Mesenchymal stem cell (in vitro differentiated cells and primary cell): ENCODE measurements around the gene PTRHD1.
A peak's percentile ranks its signal among the peaks of the same experiment; 100 is the strongest.
"Not testable (repeated sequence)": the region's sequence is repeated elsewhere in the genome, so short reads cannot be mapped to it uniquely, and the experiment has no call there.

Source experiments
- DNase-seq: peaks from one replicate; pipeline ENCODE4 v3.0.0-alpha.2; 2013
- H2AFZ ChIP-seq: one replicate; pipeline ENCODE4 v1.6.1; 2013; ENCODE audit warnings: low read depth, mild to moderate bottlenecking, control low read depth, inconsistent platforms, low read length, moderate library complexity
- H2AK5ac ChIP-seq: 2 replicates; pipeline ENCODE4 v1.6.1; 2013; ENCODE audit warnings: low read length, moderate library complexity, mild to moderate bottlenecking, inconsistent platforms; ENCODE audit not compliant: severe bottlenecking
- H2BK120ac ChIP-seq: one replicate; pipeline ENCODE4 v1.6.1; 2013; ENCODE audit warnings: low read depth, mild to moderate bottlenecking, inconsistent platforms, low read length, moderate library complexity
- H2BK12ac ChIP-seq, 2 experiments: one replicate each; pipeline ENCODE4 v1.6.1; 2013; ENCODE audit warnings: inconsistent platforms in 2 of 2, low read length in 2 of 2, mild to moderate bottlenecking in 2 of 2, moderate library complexity in 2 of 2, control low read depth in 1 of 2
- H2BK15ac ChIP-seq: one replicate; pipeline ENCODE4 v1.6.1; 2013; ENCODE audit warnings: mild to moderate bottlenecking, low read depth, inconsistent platforms; ENCODE audit not compliant: poor library complexity, severe bottlenecking
- H2BK5ac ChIP-seq: 2 replicates; pipeline ENCODE4 v1.6.1; 2013; ENCODE audit warnings: low read depth, mild to moderate bottlenecking, low read length, control low read depth, inconsistent platforms; ENCODE audit not compliant: poor library complexity, severe bottlenecking
- H3K14ac ChIP-seq, 2 experiments: one replicate each; pipeline ENCODE4 v1.6.1; 2013; ENCODE audit warnings: inconsistent platforms in 2 of 2, low read length in 2 of 2, control low read depth in 1 of 2, mild to moderate bottlenecking in 1 of 2, moderate library complexity in 1 of 2
- H3K18ac ChIP-seq, 2 experiments: one replicate each; pipeline ENCODE4 v1.6.1; 2013; ENCODE audit warnings: inconsistent platforms in 2 of 2, low read length in 2 of 2, control low read depth in 1 of 2, low read depth in 1 of 2, mild to moderate bottlenecking in 1 of 2
- H3K23ac ChIP-seq, 2 experiments: one replicate each; pipeline ENCODE4 v1.6.1; 2013; ENCODE audit warnings: inconsistent platforms in 2 of 2, low read length in 2 of 2, mild to moderate bottlenecking in 2 of 2, moderate library complexity in 2 of 2, control low read depth in 1 of 2
- H3K27ac ChIP-seq: 2 replicates; pipeline ENCODE4 v1.5.1; 2013; ENCODE audit warnings: mild to moderate bottlenecking, moderate library complexity, low read length, control low read depth, inconsistent platforms; ENCODE audit not compliant: poor library complexity, severe bottlenecking
- H3K27me3 ChIP-seq, 2 experiments: 2 replicates each; pipeline versions ENCODE4 v1.6.1 to v1.7.0; 2013; ENCODE audit warnings: low read length in 2 of 2, mild to moderate bottlenecking in 2 of 2, moderate library complexity in 2 of 2, control low read depth in 1 of 2, inconsistent platforms in 1 of 2; ENCODE audit not compliant: control insufficient read depth in 1 of 2, insufficient read depth in 1 of 2
- H3K36me3 ChIP-seq, 2 experiments: 2 replicates each; pipeline versions ENCODE4 v1.6.1 to v1.7.0; 2013; ENCODE audit warnings: low read length in 2 of 2, control low read depth in 1 of 2, inconsistent platforms in 1 of 2, low read depth in 1 of 2, mild to moderate bottlenecking in 1 of 2; ENCODE audit not compliant: insufficient read depth in 2 of 2, control insufficient read depth in 1 of 2
- H3K4ac ChIP-seq, 2 experiments: one replicate each; pipeline ENCODE4 v1.6.1; 2013; ENCODE audit warnings: inconsistent platforms in 2 of 2, low read length in 2 of 2, mild to moderate bottlenecking in 2 of 2, moderate library complexity in 2 of 2, control low read depth in 1 of 2, low read depth in 1 of 2
- H3K4me1 ChIP-seq: 2 replicates; pipeline ENCODE4 v1.6.1; 2013; ENCODE audit warnings: low read depth, low read length, control low read depth; ENCODE audit not compliant: control insufficient read depth, insufficient read depth
- H3K4me2 ChIP-seq: 2 replicates; pipeline ENCODE4 v1.6.1; 2013; ENCODE audit warnings: low read length, mild to moderate bottlenecking, inconsistent platforms; ENCODE audit not compliant: poor library complexity, severe bottlenecking
- H3K4me3 ChIP-seq, 2 experiments: 2 replicates each; pipeline versions ENCODE4 v1.5.1 to v1.7.0; 2013; ENCODE audit warnings: low read length in 2 of 2, mild to moderate bottlenecking in 2 of 2, control low read depth in 1 of 2, low read depth in 1 of 2; ENCODE audit not compliant: insufficient read depth in 1 of 2
- H3K79me1 ChIP-seq: replicated peaks from 2 replicates; pipeline ENCODE4 v1.6.1; 2013; ENCODE audit warnings: mild to moderate bottlenecking, control low read depth, low read length, inconsistent platforms; ENCODE audit not compliant: poor library complexity, severe bottlenecking
- H3K9ac ChIP-seq: 2 replicates; pipeline ENCODE4 v1.7.0; 2013; ENCODE audit warnings: mild to moderate bottlenecking, low read length, moderate library complexity
- H3K9me3 ChIP-seq: 2 replicates; pipeline ENCODE4 v1.7.0; 2013; ENCODE audit warnings: mild to moderate bottlenecking, low read length; ENCODE audit not compliant: control insufficient read depth
- H4K8ac ChIP-seq: one replicate; pipeline ENCODE4 v1.6.1; 2013; ENCODE audit warnings: inconsistent platforms, mild to moderate bottlenecking, low read length, moderate library complexity
- H4K91ac ChIP-seq: one replicate; pipeline ENCODE4 v1.6.1; 2013; ENCODE audit warnings: mild to moderate bottlenecking, low read length, inconsistent platforms
- WGBS: methylation state at CpG from one replicate; pipeline ENCODE4 v1.1.7; 2013; ENCODE audit warnings: mixed read lengths; 5-methylcytosine and 5-hydroxymethylcytosine counted together

Gene PTRHD1

DNA sequence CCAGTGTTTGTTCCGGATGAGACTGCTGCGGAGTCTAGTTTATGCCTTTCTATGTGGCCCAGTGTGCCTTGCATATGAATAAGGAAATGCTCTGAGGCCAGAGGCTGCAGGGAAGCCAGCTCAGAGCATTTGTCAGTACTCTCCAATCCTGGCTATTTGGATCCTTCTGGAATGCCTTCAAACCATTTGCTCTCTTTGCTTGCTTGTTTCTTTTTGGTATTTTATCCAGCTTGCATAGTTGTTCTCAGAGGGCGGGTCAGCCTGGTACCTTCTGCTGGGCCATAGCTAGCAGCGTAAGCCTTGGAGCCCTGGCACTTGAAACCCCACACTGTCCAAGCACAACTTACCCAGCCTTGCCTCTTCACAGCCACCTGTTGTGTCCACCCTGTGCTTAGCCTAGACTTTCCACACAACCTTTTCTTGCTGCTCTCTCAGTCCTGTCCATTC lies 20.5 kb upstream of the PTRHD1 start:
- H3K79me1 ChIP-seq = peaks cover 15% of the 10 kb centered on the region
- H2BK12ac ChIP-seq = no peak overlapping the region
- H3K9ac ChIP-seq = no peak overlapping the region
- no peak overlapping the region for H4K8ac ChIP-seq
- H3K27me3 ChIP-seq = no peaks in the 10 kb centered on the region
- H3K4ac ChIP-seq = no peak overlapping the region
- peaks cover 2 to 26% of the 10 kb centered on the region in 2 experiments for H3K36me3 ChIP-seq
- peaks cover 4% of the 10 kb centered on the region for H3K4me1 ChIP-seq
- no peak overlapping the region for H3K18ac ChIP-seq
- no peak for DNase-seq
- H2AK5ac ChIP-seq = no peak overlapping the region
- H3K4me3 ChIP-seq = no peak overlapping the region
- 97% methylated on average over 4 of the region's 4 CpGs for WGBS
- no peak overlapping the region for H2AFZ ChIP-seq
- H3K9me3 ChIP-seq = no peaks in the 10 kb centered on the region
- no peak overlapping the region for H4K91ac ChIP-seq
- H3K4me2 ChIP-seq = no peak overlapping the region
- no peak overlapping the region for H2BK15ac ChIP-seq
- no peak overlapping the region for H3K23ac ChIP-seq
- no peak overlapping the region for H3K14ac ChIP-seq
- H3K27ac ChIP-seq = no peak overlapping the region
- no peak overlapping the region for H2BK5ac ChIP-seq
- H2BK120ac ChIP-seq = no peak overlapping the region

DNA sequence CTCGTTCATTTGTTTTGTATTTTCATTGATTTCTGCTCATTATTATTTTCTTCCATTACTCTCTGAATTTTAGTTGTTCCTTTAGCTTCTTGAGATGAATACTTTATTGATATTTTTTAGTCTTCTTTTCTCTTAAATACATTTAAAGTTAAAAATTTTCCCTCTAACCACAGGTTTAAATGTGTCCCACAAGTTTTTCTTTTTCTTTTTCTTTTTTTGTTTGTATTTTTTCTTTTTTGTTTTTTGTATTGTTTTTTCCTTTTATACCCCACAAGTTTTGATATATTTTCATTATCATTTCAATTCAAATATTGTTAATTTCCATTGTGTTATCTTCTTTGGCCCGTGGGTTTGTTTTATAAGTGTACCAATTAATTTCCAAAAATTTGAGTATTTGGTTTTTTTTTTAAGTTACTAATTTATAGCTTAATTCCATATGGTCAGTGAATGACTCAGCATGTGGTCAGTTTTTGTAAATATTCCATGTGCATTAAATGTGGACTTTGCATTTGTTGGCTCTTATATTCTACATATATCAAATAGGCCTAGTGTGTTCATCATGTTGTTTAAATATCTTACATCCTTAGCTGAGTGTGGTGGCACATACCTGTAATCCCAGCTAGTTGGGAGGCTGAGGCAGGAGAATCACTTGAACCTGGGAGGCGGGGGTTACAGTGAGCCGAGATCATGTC lies 16.3 kb upstream of the PTRHD1 start:
- Histone ChIP-seq H3K4me2 (no peak overlapping the region), H3K9ac (peak overlapping the region; percentile 74), H2BK15ac (no peak overlapping the region), H2BK12ac (no peak overlapping the region), H3K27me3 (no peaks in the 10 kb centered on the region), H3K4ac (no peak overlapping the region), H3K4me1 (no peaks in the 10 kb centered on the region), H3K36me3 (peaks cover 0 to 11% of the 10 kb centered on the region in 2 experiments), H3K18ac (peak overlapping the region in 1 of 2 experiments; percentile 4), H2AFZ (no peak overlapping the region), H2BK5ac (no peak overlapping the region), H4K8ac (peak overlapping the region; percentile 75), H3K79me1 (peaks cover 7% of the 10 kb centered on the region), H3K9me3 (no peaks in the 10 kb centered on the region), H3K27ac (no peak overlapping the region), H3K23ac (no peak overlapping the region), H3K4me3 (no peak overlapping the region), H2AK5ac (no peak overlapping the region), H3K14ac (no peak overlapping the region), H4K91ac (no peak overlapping the region), H2BK120ac (no peak overlapping the region)
- peak; percentile 68 for DNase-seq
- WGBS = no CpG with 5 or more reads among the region's 4 CpGs

DNA sequence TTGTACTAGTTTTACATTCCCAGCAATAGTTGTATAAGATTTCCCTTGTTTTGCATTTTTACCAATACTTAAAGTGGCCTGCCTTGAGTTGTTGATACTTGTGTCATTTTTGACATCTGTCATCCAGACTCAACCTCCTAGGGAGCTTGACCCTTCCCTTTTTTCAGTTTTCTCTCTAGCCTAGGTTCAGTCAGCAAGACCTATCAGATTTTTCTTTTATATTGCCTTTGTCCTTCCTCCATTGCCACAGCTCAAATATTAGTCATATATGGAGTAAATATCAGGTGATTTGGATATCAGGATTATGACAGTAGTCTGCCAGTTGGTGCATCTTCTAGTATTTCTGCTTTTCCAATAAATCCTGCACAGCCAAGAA lies 13.5 kb upstream of the PTRHD1 start:
- Histone ChIP-seq H3K4me3 (no peak overlapping the region), H3K4me2 (no peak overlapping the region), H3K36me3 (peaks cover 0 to 11% of the 10 kb centered on the region in 2 experiments), H2AFZ (no peak overlapping the region), H2AK5ac (no peak overlapping the region), H3K9ac (no peak overlapping the region), H3K4me1 (no peaks in the 10 kb centered on the region), H3K23ac (no peak overlapping the region), H3K79me1 (peaks cover 2% of the 10 kb centered on the region), H3K27me3 (no peaks in the 10 kb centered on the region), H2BK12ac (no peak overlapping the region), H2BK5ac (no peak overlapping the region), H3K18ac (no peak overlapping the region), H2BK15ac (no peak overlapping the region), H3K4ac (no peak overlapping the region), H2BK120ac (no peak overlapping the region), H4K8ac (no peak overlapping the region), H4K91ac (no peak overlapping the region), H3K9me3 (no peaks in the 10 kb centered on the region), H3K27ac (no peak overlapping the region), H3K14ac (no peak overlapping the region)
- no peak for DNase-seq

DNA sequence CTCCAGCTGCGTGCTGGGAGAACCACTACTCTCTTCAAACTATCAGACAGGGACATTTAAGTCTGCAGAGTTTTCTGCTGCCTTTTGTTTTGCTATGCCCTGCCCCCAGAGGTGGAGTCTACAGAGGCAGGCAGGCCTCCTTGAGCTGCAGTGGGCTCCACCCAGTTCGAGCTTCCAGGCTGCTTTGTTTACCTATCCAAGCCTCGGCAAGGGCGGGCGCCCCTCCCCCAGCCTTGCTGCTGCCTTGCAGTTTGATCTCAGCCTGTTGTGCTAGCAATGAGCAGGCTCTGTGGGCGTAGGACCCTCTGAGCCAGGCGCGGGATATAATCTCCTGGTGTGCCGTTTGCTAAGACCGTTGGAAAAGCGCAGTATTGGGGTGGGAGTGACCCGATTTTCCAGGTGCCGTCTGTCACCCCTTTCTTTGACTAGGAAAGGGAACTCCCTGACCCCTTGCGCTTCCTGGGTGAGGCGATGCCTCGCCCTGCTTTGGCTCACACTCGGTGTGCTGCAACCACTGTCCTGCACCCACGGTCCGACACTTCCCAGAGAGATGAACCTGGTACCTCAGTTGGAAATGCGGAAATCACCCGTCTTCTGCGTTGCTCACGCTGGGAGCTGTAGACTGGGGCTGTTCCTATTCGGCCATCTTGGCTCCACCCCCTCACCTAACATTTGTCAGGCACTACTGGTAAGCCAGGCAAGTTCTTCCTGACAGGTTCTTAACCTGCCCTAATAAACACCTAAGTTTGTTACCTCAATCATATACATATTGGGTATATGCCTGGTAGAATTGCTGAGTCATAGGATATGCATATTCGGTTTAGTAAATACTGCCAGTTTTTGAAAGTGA lies 12.8 kb upstream of the PTRHD1 start:
- H3K18ac ChIP-seq, H2BK120ac ChIP-seq, H3K4me1 ChIP-seq, H3K27ac ChIP-seq, H3K4ac ChIP-seq, H3K23ac ChIP-seq, H3K14ac ChIP-seq, H2BK12ac ChIP-seq, H2BK15ac ChIP-seq, H3K4me3 ChIP-seq, H3K27me3 ChIP-seq, H3K9me3 ChIP-seq, H4K8ac ChIP-seq, DNase-seq, H4K91ac ChIP-seq, H3K4me2 ChIP-seq, H2AK5ac ChIP-seq, H3K79me1 ChIP-seq, H2AFZ ChIP-seq, H2BK5ac ChIP-seq, H3K9ac ChIP-seq: not testable (repeated sequence)
- WGBS = 93% methylated on average over 24 of the region's 25 CpGs
- H3K36me3 ChIP-seq = peaks cover 0 to 11% of the 10 kb centered on the region in 2 experiments
